Neuronal stem cell (in vitro differentiated cells): ENCODE results near the gene ABCC4.
A peak's percentile ranks its signal among the peaks of the same experiment; 100 is the strongest.

ENCODE experiments used
- DNase-seq: peaks from one replicate; pipeline ENCODE4 v3.0.0-alpha.2; 2013; ENCODE audit warnings: low spot score
- H2AFZ ChIP-seq: one replicate; pipeline ENCODE4 v1.6.1; 2013; ENCODE audit warnings: mild to moderate bottlenecking, low read length, inconsistent platforms
- H2AK5ac ChIP-seq: 2 replicates; pipeline ENCODE4 v1.6.1; 2013; ENCODE audit warnings: low read depth, mild to moderate bottlenecking, inconsistent platforms, low read length, moderate library complexity, mixed read lengths
- H2BK120ac ChIP-seq: 2 replicates; pipeline ENCODE4 v1.6.1; 2013; ENCODE audit warnings: low read depth, mild to moderate bottlenecking, inconsistent platforms, low read length, moderate library complexity, mixed read lengths
- H2BK12ac ChIP-seq: one replicate; pipeline ENCODE4 v1.6.1; 2013; ENCODE audit warnings: low read length, inconsistent platforms
- H2BK15ac ChIP-seq: 2 replicates; pipeline ENCODE4 v1.6.1; 2013; ENCODE audit warnings: mild to moderate bottlenecking, low read length, inconsistent platforms, mixed read lengths
- H2BK5ac ChIP-seq: one replicate; pipeline ENCODE4 v1.6.1; 2013; ENCODE audit warnings: inconsistent platforms, mild to moderate bottlenecking, low read length, moderate library complexity
- H3K14ac ChIP-seq: one replicate; pipeline ENCODE4 v1.6.1; 2013; ENCODE audit warnings: low read length, inconsistent platforms
- H3K18ac ChIP-seq: 2 replicates; pipeline ENCODE4 v1.6.1; 2013; ENCODE audit warnings: low read length, inconsistent platforms
- H3K23ac ChIP-seq: 2 replicates; pipeline ENCODE4 v1.6.1; 2013; ENCODE audit warnings: low read depth, mild to moderate bottlenecking, mixed read lengths, low read length, inconsistent platforms; ENCODE audit not compliant: poor library complexity
- H3K27ac ChIP-seq: replicated peaks from 3 replicates; pipeline ENCODE4 v1.5.1; 2013; ENCODE audit warnings: low read length, inconsistent platforms
- H3K27me3 ChIP-seq, 3 experiments: 2 replicates each; pipeline ENCODE4 v1.6.1; 2013; ENCODE audit warnings: low read length in 3 of 3, mild to moderate bottlenecking in 2 of 3, inconsistent platforms in 1 of 3, low read depth in 1 of 3, mixed read lengths in 1 of 3, moderate library complexity in 1 of 3; ENCODE audit not compliant: control insufficient read depth in 3 of 3, insufficient read depth in 3 of 3
- H3K36me3 ChIP-seq, 2 donors: replicated peaks in 1 of 2; 2 replicates each; pipeline ENCODE4 v1.6.1; 2013; ENCODE audit warnings: low read length in 2 of 2; ENCODE audit not compliant: control insufficient read depth in 2 of 2, insufficient read depth in 2 of 2
- H3K4ac ChIP-seq: 2 replicates; pipeline ENCODE4 v1.6.1; 2013; ENCODE audit warnings: inconsistent platforms, mild to moderate bottlenecking, low read length, moderate library complexity
- H3K4me1 ChIP-seq, 2 donors: 1 replicate in 1 of 2; 2 replicates in 1 of 2; pipeline ENCODE4 v1.6.1; 2013; ENCODE audit warnings: low read length in 2 of 2, low read depth in 1 of 2; ENCODE audit not compliant: control insufficient read depth in 2 of 2, insufficient read depth in 1 of 2
- H3K4me2 ChIP-seq: one replicate; pipeline ENCODE4 v1.6.1; 2013; ENCODE audit warnings: mild to moderate bottlenecking, low read length, inconsistent platforms; ENCODE audit not compliant: insufficient read depth, poor library complexity, severe bottlenecking
- H3K4me3 ChIP-seq, 2 donors: 2 replicates each; pipeline ENCODE4 v1.5.1; 2013; ENCODE audit warnings: low read length in 2 of 2, mild to moderate bottlenecking in 2 of 2, inconsistent platforms in 1 of 2, moderate library complexity in 1 of 2
- H3K79me1 ChIP-seq: one replicate; pipeline ENCODE4 v1.6.1; 2013; ENCODE audit warnings: low read depth, mild to moderate bottlenecking, inconsistent platforms, low read length, moderate library complexity
- H3K9ac ChIP-seq: one replicate; pipeline ENCODE4 v1.6.1; 2013; ENCODE audit warnings: mild to moderate bottlenecking, low read depth, low read length, inconsistent platforms; ENCODE audit not compliant: poor library complexity
- H3K9me3 ChIP-seq, 2 donors: replicated peaks in 1 of 2; 2 replicates each; pipeline versions ENCODE3 to v1.6.1; 2013; ENCODE audit warnings: low read length in 2 of 2, mild to moderate bottlenecking in 2 of 2, inconsistent platforms in 1 of 2, low read depth in 1 of 2, mixed read lengths in 1 of 2, moderate library complexity in 1 of 2; ENCODE audit not compliant: control insufficient read depth in 2 of 2, insufficient read depth in 1 of 2
- H4K8ac ChIP-seq: one replicate; pipeline ENCODE4 v1.6.1; 2013; ENCODE audit warnings: low read depth, mild to moderate bottlenecking, inconsistent platforms, low read length, moderate library complexity
- H4K91ac ChIP-seq: one replicate; pipeline ENCODE4 v1.6.1; 2013; ENCODE audit warnings: low read length, low read depth, mild to moderate bottlenecking, inconsistent platforms; ENCODE audit not compliant: poor library complexity
- WGBS, 2 donors: extraction: QIAGEN DNeasy Blood & Tissue Kit; methylation state at CpG; one replicate each; pipeline ENCODE4 v1.1.7; 2013; ENCODE audit warnings: missing lambda C conversion rate in 2 of 2, mixed read lengths in 1 of 2; ENCODE audit not compliant: insufficient read length in 2 of 2, insufficient replicate concordance in 1 of 2; ENCODE audit errors: extremely low coverage in 2 of 2; 5-methylcytosine and 5-hydroxymethylcytosine counted together

ABCC4 gene

DNA sequence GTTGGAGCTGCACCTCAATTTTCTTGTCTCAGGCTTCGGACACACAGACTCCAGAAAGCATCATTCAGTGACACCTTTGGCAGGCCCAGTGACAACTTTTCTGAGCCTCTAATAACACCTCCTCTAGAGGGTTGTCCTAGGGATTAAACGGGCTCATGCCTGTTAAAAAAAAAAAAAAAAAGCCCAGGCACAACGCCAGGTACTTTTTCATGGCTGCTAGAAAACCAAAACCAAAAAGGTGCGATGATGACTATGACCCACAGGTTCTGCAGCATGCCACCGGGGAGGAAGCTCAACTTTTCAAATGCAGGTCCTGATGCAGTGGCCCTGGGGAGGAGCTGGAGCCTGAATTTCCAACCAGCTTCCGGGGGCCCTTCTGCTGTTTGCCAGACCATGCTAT lies 184.2 kb downstream of the ABCC4 start:
- DNase-seq: no peak
- peak overlapping the region; percentile 73 for H4K8ac ChIP-seq
- H3K79me1 ChIP-seq: no peaks in the 10 kb centered on the region
- H3K14ac ChIP-seq: no peak overlapping the region
- no peaks in the 10 kb centered on the region for H3K36me3 ChIP-seq
- peak overlapping the region; percentile 68 for H2BK12ac ChIP-seq
- H3K18ac ChIP-seq: peak overlapping the region; percentile 89
- H2BK5ac ChIP-seq: peak overlapping the region; percentile 7
- H3K27me3 ChIP-seq: no peaks in the 10 kb centered on the region
- H2AFZ ChIP-seq: no peak overlapping the region
- H2AK5ac ChIP-seq: no peak overlapping the region
- no peak overlapping the region for H3K23ac ChIP-seq
- WGBS, 2 donors: no CpG with 5 or more reads among the region's 6 CpGs
- H3K27ac ChIP-seq: peak overlapping the region; percentile 5
- H2BK120ac ChIP-seq: no peak overlapping the region
- peak overlapping the region; percentile 35 for H2BK15ac ChIP-seq
- H3K9me3 ChIP-seq: no peaks in the 10 kb centered on the region
- H4K91ac ChIP-seq: no peak overlapping the region
- peaks cover 16 to 17% of the 10 kb centered on the region in 2 donors for H3K4me1 ChIP-seq
- no peak overlapping the region for H3K4me3 ChIP-seq
- H3K4me2 ChIP-seq: no peak overlapping the region
- H3K9ac ChIP-seq: no peak overlapping the region
- no peak overlapping the region for H3K4ac ChIP-seq

DNA sequence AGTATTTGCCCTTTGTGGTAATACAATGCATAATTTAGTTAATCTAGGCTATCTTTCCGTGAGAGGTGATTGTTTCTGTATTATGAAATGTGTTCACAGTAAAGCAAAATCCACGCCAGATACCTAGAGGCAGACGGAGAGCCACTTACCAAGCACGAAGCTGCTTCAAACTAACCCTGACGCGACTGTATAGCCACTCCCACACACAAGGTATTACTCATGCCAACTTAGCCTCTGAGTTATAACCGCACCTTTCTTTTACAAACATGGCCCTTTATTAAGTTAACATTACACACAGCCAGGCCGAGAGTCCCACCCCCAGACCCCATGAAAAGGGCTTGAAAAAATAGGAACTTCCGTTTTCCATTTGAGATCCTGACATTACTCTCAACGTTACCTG lies 185.7 kb downstream of the ABCC4 start:
- Histone ChIP-seq H4K8ac (no peak overlapping the region), H3K27me3 (no peaks in the 10 kb centered on the region), H4K91ac (no peak overlapping the region), H2BK12ac (no peak overlapping the region), H3K14ac (no peak overlapping the region), H3K27ac (no peak overlapping the region), H3K4ac (no peak overlapping the region), H3K36me3 (no peaks in the 10 kb centered on the region), H3K4me2 (no peak overlapping the region), H2BK120ac (no peak overlapping the region), H3K9ac (no peak overlapping the region), H2BK15ac (no peak overlapping the region), H3K4me3 (no peak overlapping the region), H2AFZ (no peak overlapping the region), H3K23ac (no peak overlapping the region), H2AK5ac (no peak overlapping the region), H2BK5ac (no peak overlapping the region), H3K79me1 (no peaks in the 10 kb centered on the region), H3K4me1 (peaks cover 16 to 17% of the 10 kb centered on the region in 2 donors), H3K18ac (peak overlapping the region; percentile 3), H3K9me3 (no peaks in the 10 kb centered on the region)
- DNase-seq: no peak
- WGBS, 2 donors: no CpG with 5 or more reads among the region's 10 CpGs

DNA sequence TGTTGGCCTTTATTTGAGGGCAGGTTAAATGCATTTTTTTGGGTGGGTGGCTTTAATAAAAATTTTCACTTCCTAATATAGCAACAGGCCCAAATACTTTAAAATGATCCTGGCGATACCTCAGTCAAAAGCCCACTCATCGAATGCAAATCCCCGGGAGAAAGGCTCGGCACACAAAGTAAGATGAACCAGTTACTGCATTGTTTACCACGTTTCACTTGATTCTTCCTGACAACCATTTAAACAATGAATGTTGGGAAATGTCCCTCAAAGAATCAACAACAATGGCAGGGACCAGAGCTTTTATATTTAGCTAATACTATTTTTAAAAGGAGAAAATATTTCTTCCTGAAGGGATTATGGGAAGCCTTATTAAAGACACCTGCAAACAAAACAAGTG lies 187.7 kb downstream of the ABCC4 start:
- Histone ChIP-seq H3K4ac (no peak overlapping the region), H2AK5ac (no peak overlapping the region), H4K91ac (no peak overlapping the region), H2AFZ (peak overlapping the region; percentile 48), H3K79me1 (no peaks in the 10 kb centered on the region), H3K4me3 (no peak overlapping the region), H3K9ac (no peak overlapping the region), H3K23ac (no peak overlapping the region), H3K9me3 (peaks cover 2 to 5% of the 10 kb centered on the region in 2 donors), H2BK15ac (no peak overlapping the region), H3K4me1 (peaks cover 16 to 17% of the 10 kb centered on the region in 2 donors), H2BK5ac (no peak overlapping the region), H3K4me2 (no peak overlapping the region), H2BK120ac (no peak overlapping the region), H3K27ac (peak overlapping the region; percentile 66), H3K27me3 (no peaks in the 10 kb centered on the region), H3K18ac (no peak overlapping the region), H2BK12ac (no peak overlapping the region), H3K36me3 (no peaks in the 10 kb centered on the region), H3K14ac (no peak overlapping the region), H4K8ac (no peak overlapping the region)
- WGBS, 2 donors: no CpG with 5 or more reads among the region's 5 CpGs
- peak; percentile 50 for DNase-seq

DNA sequence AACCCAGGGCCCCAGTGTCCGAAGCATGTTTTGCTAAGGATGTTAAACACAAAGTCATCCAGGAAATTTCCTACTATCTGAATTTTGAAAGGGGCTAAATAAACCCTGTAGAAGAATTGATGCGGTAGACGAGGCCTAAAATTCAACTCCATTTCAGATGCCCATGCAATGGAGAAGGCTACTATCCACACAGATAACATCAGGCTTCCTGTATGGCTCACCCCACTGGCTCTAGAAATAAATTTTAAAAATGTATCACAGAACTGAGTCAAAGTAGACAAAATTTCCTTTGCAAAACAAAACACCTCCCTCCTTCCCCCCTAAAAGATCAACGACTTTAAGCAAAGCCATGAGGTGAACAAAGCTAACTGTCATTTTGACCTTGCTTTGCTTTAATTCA lies 188.4 kb downstream of the ABCC4 start:
- H3K4me2 ChIP-seq: no peak overlapping the region
- no peak overlapping the region for H3K23ac ChIP-seq
- no peak overlapping the region for H3K4me3 ChIP-seq
- H3K79me1 ChIP-seq: no peaks in the 10 kb centered on the region
- no peak overlapping the region for H4K91ac ChIP-seq
- H2BK12ac ChIP-seq: no peak overlapping the region
- no peak overlapping the region for H2AK5ac ChIP-seq
- no peak overlapping the region for H3K4ac ChIP-seq
- no peak overlapping the region for H3K14ac ChIP-seq
- H2AFZ ChIP-seq: no peak overlapping the region
- peaks cover 4 to 12% of the 10 kb centered on the region in 2 donors for H3K9me3 ChIP-seq
- H4K8ac ChIP-seq: no peak overlapping the region
- peak overlapping the region; percentile 79 for H3K27ac ChIP-seq
- peak overlapping the region; percentile 13 for H3K18ac ChIP-seq
- H2BK120ac ChIP-seq: no peak overlapping the region
- H3K36me3 ChIP-seq: no peaks in the 10 kb centered on the region
- H3K4me1 ChIP-seq: peaks cover 16 to 17% of the 10 kb centered on the region in 2 donors
- WGBS, 2 donors: no CpG with 5 or more reads among the region's 4 CpGs
- H2BK15ac ChIP-seq: no peak overlapping the region
- DNase-seq: no peak
- H3K9ac ChIP-seq: no peak overlapping the region
- no peaks in the 10 kb centered on the region for H3K27me3 ChIP-seq
- no peak overlapping the region for H2BK5ac ChIP-seq
